NCI-H2081 (cell line): ENCODE measurements around the gene RIT2.

Source experiments
- DNase-seq, 2 experiments: peaks; one replicate each; lab custom pipeline; 2025; lab: John Stamatoyannopoulos, UW

Gene RIT2

DNA sequence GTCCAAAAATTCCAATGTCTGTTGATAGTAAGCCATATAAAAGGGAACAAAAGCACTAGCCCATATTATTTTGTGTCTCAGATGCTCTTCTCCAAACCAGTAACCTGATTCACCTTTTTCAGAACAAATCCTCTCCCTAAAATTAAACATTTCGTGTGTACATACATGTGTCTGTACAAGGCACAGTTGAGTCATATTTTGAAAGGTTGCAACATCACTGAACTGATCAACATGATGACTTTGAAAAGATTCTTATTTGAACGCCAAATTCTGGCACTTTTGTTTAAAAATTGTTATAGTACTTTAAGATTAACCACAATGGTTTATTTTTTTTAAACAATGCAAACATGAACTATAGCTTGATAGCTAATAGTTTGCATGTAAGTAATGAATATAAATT lies 102.5 kb downstream of the RIT2 start:
- no peak for DNase-seq

DNA sequence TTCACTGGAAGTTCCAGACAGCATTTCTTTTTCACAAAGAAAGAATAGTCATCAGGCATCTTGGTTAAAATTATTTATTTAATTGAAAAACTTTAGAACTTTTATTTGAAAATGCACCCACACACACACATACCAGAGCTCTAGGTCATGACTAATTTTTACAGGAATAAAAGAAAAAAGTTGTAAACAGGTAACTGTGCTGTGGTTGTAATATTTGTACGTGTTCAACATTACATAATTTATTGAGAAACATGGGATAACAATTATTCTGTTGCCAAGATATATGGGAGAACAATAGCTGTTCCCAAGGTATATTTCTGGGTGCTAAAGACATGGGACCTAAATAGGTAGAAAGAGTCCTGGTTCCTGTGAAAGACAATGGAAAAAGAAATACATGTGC lies 104.9 kb downstream of the RIT2 start:
- DNase-seq = no peak

DNA sequence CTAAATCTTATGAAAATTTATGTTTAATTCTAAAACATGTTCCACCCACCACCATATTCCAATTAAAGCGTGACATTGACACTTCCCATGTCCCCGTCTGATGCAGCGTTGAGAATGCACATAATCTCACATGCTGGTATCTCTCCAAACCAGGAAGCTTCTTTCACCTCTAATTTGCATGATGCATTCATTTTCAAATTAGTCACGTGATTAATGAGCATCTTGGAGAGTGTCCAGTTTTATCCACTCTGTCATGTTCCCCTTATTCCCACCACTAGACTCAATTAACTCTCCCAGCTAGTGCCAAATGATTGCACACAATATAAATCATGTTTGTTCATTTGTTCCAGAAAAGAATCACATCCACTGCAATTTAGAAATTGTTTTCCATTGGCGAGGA lies 105.8 kb downstream of the RIT2 start:
- peak in 1 of 2 experiments; percentile 32 for DNase-seq

GRCh38 chr18:43007365-43007764 lies 108.1 kb downstream of the RIT2 start:
- no peak for DNase-seq

GRCh38 chr18:43004421-43004820 lies 111.1 kb downstream of the RIT2 start:
- no peak for DNase-seq

GRCh38 chr18:43001821-43002220 lies 113.7 kb downstream of the RIT2 start:
- DNase-seq = no peak

- no peak for DNase-seq
Observed at GRCh38 chr18:42996824-42997223, 118.7 kb downstream of the RIT2 start.

DNA sequence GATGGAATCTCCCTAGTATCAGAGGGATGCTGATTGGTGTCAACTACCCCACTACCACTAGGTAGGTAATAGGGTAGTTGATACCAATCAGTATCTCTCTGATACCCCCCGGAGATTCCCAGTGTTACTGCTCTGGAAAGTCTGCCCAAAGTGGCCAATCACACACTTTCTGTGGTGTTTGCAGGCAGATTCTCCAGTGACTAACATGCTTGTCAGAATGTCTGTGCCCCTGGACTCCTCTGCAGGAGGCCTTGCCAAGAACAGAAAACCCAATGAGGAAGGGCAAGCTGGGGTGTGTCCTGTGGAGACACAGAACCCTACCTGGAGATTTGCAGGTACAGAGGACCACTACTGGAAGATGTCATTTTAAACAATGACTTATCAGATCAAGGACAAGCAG lies 135.1 kb downstream of the RIT2 start:
- DNase-seq = no peak

DNA sequence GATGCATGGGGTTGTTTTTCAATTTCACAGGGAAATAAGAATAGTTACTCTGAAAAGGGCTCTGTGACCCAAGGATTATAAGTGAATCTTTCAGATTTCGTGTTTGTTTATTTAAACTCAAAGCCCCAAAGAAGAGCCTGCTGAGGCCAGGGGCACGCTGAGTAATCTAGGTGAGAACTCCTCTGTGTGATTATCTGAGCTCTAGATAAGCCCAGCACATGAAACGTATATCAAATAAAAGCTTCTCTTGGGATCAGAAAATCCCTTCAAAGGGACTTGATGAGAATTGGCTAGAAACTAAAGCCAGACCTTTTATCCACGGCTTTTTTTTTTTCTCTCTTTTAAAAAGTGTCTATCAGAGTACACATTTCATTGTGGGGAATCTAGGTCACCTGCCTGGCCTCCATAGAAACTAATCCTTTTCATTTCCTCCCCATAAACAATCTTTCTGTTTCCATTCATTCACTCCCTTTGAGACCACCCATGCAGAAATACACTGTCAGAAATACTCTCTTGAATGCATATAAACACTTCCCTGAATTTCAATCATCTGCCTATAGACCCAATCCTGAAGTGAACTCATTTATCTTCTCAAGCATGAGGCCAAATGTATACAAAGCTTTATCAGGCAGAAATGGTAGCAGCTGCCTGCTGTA lies 137.4 kb downstream of the RIT2 start:
- peak; percentile 37 to 69 for DNase-seq

DNA sequence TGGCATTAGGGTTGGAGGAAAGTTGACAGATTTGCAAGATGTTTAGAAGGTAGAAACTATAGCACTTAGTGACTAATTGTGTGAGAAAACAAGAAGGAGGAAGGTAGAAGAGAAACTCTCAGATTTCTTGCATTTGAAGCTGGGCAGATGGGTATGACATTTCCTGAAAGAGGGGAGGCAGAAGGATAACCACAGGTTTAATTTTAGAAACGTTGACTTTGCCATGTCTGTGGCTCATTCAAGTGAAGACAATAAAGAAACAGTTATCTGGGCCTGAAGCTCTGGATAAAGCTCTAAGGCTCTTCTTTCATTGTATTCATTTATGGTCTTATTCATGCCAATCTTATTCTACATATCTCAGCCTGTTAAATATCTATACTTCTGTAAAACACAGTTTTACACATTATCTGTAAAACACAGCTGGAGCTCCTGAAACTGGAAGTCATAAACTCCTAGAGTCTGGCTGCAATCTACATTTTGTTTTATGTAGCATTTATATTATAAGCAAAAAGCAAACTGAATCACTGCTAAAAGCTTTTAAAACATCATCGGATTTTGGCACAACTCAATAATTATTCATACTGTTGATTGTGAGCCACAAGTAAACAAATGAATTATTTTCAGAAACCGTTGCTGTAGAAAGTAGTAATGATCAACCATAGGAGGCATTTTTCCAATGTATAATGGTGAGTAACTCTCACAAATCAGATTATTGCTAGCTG lies 138.5 kb downstream of the RIT2 start:
- no peak for DNase-seq

- no peak for DNase-seq
Observed at GRCh38 chr18:42969366-42969765, 146.1 kb downstream of the RIT2 start.

- DNase-seq = no peak
Observed at GRCh38 chr18:42961298-42961697, 154.2 kb downstream of the RIT2 start.

GRCh38 chr18:42959528-42959927 lies 156.0 kb downstream of the RIT2 start:
- no peak for DNase-seq

DNA sequence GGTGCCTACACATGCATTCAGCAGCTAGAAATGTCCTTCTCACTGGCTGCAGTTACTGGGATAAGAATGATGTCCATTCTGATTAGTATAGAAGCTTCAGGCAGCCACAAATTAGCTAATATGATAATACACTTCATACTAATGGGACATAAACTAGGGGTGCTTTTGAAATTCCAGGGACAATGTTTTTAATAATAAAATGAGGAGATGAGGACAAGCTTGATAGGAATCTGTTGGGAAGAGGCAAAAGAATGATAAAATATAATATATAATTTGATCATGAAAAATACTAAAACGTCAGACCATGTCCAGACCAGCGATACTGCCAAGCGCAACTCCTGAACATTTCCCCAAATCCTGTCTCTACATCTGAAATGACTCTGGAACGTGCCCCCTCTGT lies 157.1 kb downstream of the RIT2 start:
- no peak for DNase-seq

GRCh38 chr18:42956287-42956686 lies 159.2 kb downstream of the RIT2 start:
- DNase-seq = no peak

DNA sequence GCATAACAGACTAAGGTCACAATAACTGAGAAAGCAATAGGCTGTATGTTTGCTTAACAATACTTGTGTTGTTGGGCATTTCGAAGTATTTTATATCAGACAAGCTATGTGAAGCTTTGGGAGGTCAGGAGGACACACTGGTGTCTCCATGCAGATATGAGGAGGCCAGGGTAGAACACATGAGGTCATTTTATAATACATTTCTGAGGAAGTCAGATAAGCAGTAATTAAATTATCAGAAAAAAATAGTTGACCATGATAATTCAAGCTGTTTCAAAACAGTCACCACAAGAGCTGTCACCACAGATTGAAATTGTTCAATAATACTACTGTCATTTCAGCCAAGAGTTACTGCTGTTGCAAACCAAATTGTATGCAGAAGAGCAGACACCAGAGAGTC lies 160.6 kb downstream of the RIT2 start:
- DNase-seq = no peak

GRCh38 chr18:42953306-42953705 lies 162.2 kb downstream of the RIT2 start:
- no peak for DNase-seq

DNA sequence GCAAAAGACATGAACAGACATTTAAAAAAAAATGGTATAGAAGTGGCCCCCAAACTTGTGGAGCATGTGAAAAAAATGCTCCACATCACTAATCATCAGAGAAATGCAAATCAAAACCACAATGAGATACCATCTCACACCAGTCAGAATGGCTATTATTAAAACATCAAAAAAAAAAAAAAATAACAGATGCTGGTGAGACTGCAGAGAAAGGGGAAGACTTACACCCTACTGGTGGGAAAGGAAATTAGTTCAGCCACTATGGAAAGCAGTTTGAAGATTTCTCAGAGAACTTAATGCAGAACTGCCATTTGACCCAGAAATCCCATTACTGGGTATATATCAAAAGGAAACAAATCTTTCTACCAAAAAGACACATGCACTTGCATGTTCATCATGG lies 164.8 kb downstream of the RIT2 start:
- no peak for DNase-seq

DNA sequence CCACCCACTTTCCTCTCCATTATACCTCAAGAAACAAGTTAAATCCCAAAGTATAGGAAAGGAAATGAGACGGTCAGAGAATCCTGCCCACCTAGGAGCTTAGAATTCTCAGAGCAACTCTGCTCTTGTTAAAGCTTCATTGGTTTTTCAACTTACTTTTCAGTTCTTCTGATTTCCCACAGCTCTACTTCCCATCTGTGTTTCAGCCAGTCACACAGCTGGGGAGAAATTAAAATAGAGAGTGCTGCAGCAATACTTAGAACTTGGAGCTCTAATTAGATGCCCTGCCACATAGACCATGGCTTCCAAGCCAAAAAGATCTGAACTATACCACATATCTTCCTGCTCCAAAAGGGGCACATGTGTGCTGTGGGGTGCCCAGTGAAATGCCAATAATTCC lies 166.7 kb downstream of the RIT2 start:
- no peak for DNase-seq

- DNase-seq = no peak
Observed at GRCh38 chr18:42941860-42942259, 173.6 kb downstream of the RIT2 start.

DNA sequence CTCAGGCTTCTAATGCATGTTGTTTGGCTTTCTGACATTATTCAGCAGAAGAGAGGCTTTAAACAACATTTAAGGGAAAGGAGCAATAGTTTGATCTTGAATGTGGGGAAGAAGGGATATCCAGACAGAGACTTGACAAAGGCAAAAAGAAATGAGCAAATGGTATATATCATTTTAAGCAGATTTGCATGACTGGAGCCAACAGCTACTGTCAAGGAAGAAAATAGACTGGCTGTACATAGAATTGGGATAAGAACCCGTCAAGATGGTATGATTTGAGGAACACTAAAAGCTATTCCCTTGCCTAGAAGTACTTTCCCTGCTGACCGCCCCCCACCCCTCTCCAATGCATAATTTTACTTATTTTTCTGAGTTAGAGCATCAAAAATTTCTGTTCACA lies 174.5 kb downstream of the RIT2 start:
- DNase-seq = no peak

- DNase-seq = no peak
Observed at GRCh38 chr18:42937436-42937835, 178.0 kb downstream of the RIT2 start.

- DNase-seq = no peak
Observed at GRCh38 chr18:42936289-42936688, 179.2 kb downstream of the RIT2 start.

DNA sequence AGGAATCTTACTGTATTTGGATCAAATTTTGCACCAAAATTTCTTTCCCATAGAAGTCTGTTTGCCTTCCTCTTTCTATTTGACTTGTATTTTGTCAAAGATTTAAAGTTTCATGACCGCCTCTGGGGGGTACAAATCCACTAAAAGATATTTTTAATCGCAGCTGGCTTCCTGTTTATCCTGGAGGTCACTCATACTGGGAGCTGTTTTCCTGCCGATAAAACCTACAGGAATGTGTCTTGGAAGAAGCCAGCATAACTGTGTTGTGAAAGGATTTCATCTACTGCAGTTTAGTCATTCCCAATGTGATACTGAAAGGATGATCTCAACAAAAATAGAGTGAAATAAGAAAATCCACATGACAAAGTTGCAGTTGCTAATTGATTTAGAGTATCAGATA lies 184.0 kb downstream of the RIT2 start:
- no peak for DNase-seq
